Measurements from ENCODE around the gene B3GLCT. TPM values are rescaled to one million over a fixed set of nuclear protein-coding genes. Genes with fewer than 3 reads are reported as not detected.

Gene B3GLCT
- polyA plus RNA-seq, 1 donor from 2014 or later, result 8.2 TPM

DNA sequence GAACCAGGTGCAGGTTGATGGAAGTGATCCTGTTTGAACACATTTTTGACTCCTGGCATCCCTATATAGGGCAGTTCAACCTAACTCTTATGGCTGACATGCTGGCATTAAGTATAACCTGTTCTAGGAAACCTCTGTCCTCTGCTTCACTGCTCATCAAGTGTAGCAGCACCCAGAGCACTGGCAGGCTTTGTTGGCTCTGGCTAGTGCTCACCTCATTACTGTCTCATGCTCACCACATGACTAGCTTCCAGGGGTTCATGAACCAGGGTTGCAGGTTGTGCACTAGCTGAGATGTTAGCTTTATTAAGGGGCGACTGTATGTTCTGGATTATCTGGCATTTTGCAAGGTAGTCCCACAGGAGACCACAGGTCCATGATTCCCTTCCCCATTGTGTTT lies 63.6 kb downstream of the B3GLCT start:
- Histone ChIP-seq H3K27ac (ENCODE audit: low read length) (no peak overlapping the region), H3K4me2 (ENCODE audit: low read length) (no peak overlapping the region), H2AFZ (ENCODE audit: low read depth, low read length) (no peak overlapping the region), H3K36me3 (ENCODE audit: insufficient read depth, low read length) (no peaks in the 10 kb centered on the region), H3K27me3 (ENCODE audit: insufficient read depth, low read depth, low read length) (no peaks in the 10 kb centered on the region), H3K4me3 (ENCODE audit: low read length) (no peak overlapping the region), H3K9me2 (ENCODE audit: insufficient read depth, low read length) (no peaks in the 10 kb centered on the region), H3F3A (ENCODE audit: insufficient read depth, low read length, poor library complexity, severe bottlenecking) (no peaks in the 10 kb centered on the region), H3K9me3 (ENCODE audit: low read length) (no peaks in the 10 kb centered on the region), H3K79me2 (replicated peaks; ENCODE audit: insufficient read depth, low read length) (no peaks in the 10 kb centered on the region), H3K9ac (ENCODE audit: low read length) (no peak overlapping the region), H4K20me1 (ENCODE audit: insufficient read depth) (no peaks in the 10 kb centered on the region)
- TF ChIP-seq EZH2 (IDR thresholded peaks at IDR 0.05; ENCODE audit: borderline replicate concordance, insufficient read depth, low read length, poor library complexity, severe bottlenecking) (no peak), CTCF (IDR thresholded peaks at IDR 0.05; ENCODE audit: poor library complexity, severe bottlenecking) (no peak), POLR2AphosphoS5 (IDR thresholded peaks at IDR 0.05) (no peak), SMC3 (conservative IDR thresholded peaks at IDR 0.05; ENCODE audit: poor library complexity) (no peak), MXI1 (conservative IDR thresholded peaks at IDR 0.05; ENCODE audit: poor library complexity, severe bottlenecking) (no peak), RAD21 (conservative IDR thresholded peaks at IDR 0.05) (no peak), EP300 (conservative IDR thresholded peaks at IDR 0.05; ENCODE audit: poor library complexity, severe bottlenecking) (no peak), TAF1 (IDR thresholded peaks at IDR 0.05; ENCODE audit: low read depth) (no peak)
- TF ChIP-seq, protein P1, sequence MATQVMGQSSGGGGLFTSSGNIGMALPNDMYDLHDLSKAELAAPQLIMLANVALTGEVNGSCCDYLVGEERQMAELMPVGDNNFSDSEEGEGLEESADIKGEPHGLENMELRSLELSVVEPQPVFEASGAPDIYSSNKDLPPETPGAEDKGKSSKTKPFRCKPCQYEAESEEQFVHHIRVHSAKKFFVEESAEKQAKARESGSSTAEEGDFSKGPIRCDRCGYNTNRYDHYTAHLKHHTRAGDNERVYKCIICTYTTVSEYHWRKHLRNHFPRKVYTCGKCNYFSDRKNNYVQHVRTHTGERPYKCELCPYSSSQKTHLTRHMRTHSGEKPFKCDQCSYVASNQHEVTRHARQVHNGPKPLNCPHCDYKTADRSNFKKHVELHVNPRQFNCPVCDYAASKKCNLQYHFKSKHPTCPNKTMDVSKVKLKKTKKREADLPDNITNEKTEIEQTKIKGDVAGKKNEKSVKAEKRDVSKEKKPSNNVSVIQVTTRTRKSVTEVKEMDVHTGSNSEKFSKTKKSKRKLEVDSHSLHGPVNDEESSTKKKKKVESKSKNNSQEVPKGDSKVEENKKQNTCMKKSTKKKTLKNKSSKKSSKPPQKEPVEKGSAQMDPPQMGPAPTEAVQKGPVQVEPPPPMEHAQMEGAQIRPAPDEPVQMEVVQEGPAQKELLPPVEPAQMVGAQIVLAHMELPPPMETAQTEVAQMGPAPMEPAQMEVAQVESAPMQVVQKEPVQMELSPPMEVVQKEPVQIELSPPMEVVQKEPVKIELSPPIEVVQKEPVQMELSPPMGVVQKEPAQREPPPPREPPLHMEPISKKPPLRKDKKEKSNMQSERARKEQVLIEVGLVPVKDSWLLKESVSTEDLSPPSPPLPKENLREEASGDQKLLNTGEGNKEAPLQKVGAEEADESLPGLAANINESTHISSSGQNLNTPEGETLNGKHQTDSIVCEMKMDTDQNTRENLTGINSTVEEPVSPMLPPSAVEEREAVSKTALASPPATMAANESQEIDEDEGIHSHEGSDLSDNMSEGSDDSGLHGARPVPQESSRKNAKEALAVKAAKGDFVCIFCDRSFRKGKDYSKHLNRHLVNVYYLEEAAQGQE (IDR thresholded peaks at IDR 0.05; ENCODE audit: borderline replicate concordance), result no peak

DNA sequence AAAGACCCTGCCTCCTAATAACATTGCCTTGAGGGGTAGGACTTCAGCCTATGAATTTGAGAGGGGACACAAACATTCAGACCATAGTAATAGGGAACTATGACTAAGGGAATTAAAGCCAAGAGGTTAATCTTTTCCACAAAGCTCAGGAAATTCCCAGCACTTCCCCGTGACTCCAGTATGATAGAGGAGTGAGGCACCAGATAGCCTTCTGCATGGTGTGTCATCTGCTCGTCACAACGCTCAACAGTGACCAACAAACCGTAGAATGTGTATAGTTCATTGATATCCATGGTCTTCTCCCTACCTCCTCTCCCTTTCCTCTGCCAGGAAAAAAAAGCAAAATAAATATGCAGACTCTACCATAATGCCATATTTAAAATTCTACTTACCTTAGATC lies 64.4 kb downstream of the B3GLCT start:
- H3K27ac ChIP-seq (ENCODE audit: low read length), result no peak overlapping the region
- TF ChIP-seq RAD21 (conservative IDR thresholded peaks at IDR 0.05), result no peak
- no peak for TF ChIP-seq POLR2AphosphoS5 (IDR thresholded peaks at IDR 0.05)
- no peak for TF ChIP-seq MXI1 (conservative IDR thresholded peaks at IDR 0.05; ENCODE audit: poor library complexity, severe bottlenecking)
- TF ChIP-seq TAF1 (IDR thresholded peaks at IDR 0.05; ENCODE audit: low read depth), result no peak
- no peak for TF ChIP-seq EZH2 (IDR thresholded peaks at IDR 0.05; ENCODE audit: borderline replicate concordance, insufficient read depth, low read length, poor library complexity, severe bottlenecking)
- no peak for TF ChIP-seq CTCF (IDR thresholded peaks at IDR 0.05; ENCODE audit: poor library complexity, severe bottlenecking)
- no peak for TF ChIP-seq EP300 (conservative IDR thresholded peaks at IDR 0.05; ENCODE audit: poor library complexity, severe bottlenecking)
- TF ChIP-seq, protein P1 (IDR thresholded peaks at IDR 0.05; ENCODE audit: borderline replicate concordance), result no peak
- no peak overlapping the region for H2AFZ ChIP-seq (ENCODE audit: low read depth, low read length)
- H3K4me2 ChIP-seq (ENCODE audit: low read length), result no peak overlapping the region
- no peaks in the 10 kb centered on the region for H3K9me3 ChIP-seq (ENCODE audit: low read length)
- no peaks in the 10 kb centered on the region for H3K79me2 ChIP-seq (replicated peaks; ENCODE audit: insufficient read depth, low read length)
- H3K36me3 ChIP-seq (ENCODE audit: insufficient read depth, low read length), result no peaks in the 10 kb centered on the region
- no peaks in the 10 kb centered on the region for H3K27me3 ChIP-seq (ENCODE audit: insufficient read depth, low read depth, low read length)
- H3K9ac ChIP-seq (ENCODE audit: low read length), result no peak overlapping the region
- H3K9me2 ChIP-seq (ENCODE audit: insufficient read depth, low read length), result no peaks in the 10 kb centered on the region
- H3K4me3 ChIP-seq (ENCODE audit: low read length), result no peak overlapping the region
- no peaks in the 10 kb centered on the region for H3F3A ChIP-seq (ENCODE audit: insufficient read depth, low read length, poor library complexity, severe bottlenecking)
- H4K20me1 ChIP-seq (ENCODE audit: insufficient read depth), result no peaks in the 10 kb centered on the region
